Measurements from ENCODE around the gene DHX35. TPM values are rescaled to one million over a fixed set of nuclear protein-coding genes. Genes with fewer than 3 reads are reported as not detected.

DHX35 gene
- total RNA-seq, 1 experiment from 2014 or later = 12.2 TPM

DNA sequence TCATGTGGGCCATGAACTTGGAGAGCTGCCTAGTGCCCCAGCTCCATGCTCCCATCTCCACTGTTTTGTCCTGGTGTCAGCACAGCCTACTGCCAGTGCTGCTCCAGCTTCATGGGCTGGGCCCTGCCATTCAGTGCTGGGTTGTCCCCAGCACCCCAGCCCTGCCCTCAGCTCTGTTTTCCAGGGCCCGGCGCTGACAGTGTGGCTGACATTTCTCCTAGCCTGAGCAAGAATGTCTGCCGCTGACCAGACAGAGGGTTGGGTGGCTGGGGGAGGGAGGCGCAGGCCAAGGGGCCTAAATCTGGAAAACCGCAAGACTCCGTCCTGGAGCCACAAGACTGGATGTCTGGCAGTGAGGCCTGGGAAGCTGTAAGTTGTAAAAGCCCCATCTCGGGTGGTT, 78.9 kb downstream of the DHX35 start:
- BruUV-seq (replicated peaks) = no TSS peak
- Histone ChIP-seq H3K27me3 (ENCODE audit: control insufficient read depth, insufficient read depth, low read length) (no peaks in the 10 kb centered on the region), H3K4me3 (ENCODE audit: low read depth in 2 of 2, low read length in 2 of 2) (no peak overlapping the region), H3K4me1 (ENCODE audit: control insufficient read depth, insufficient read depth, low read length) (no peaks in the 10 kb centered on the region), H3K9me3 (ENCODE audit: control insufficient read depth, insufficient read depth, low read depth, low read length) (no peaks in the 10 kb centered on the region), H3K36me3 (ENCODE audit: control insufficient read depth, insufficient read depth, low read length) (no peaks in the 10 kb centered on the region; the same call in 1 of the 2 replicates), H3K27ac (ENCODE audit: low read length) (no peak overlapping the region)
- ChIA-PET POLR2A (no interaction called here), CTCF (interaction anchor here (0.5 to 0.7 kb wide), 2 partner anchors 11 to 35 kb away, joined by 3 read pairs; no protein-coding TSS in a partner anchor)
- TF ChIP-seq POLR2AphosphoS5 (IDR thresholded peaks at IDR 0.05; ENCODE audit: low read depth, low read length) (no peak), TCF7L2 (IDR thresholded peaks at IDR 0.05; ENCODE audit: low read depth, low read length) (no peak), SIN3A (IDR thresholded peaks at IDR 0.05; ENCODE audit: borderline replicate concordance, insufficient read depth, low read depth, low read length) (no peak)
- TF ChIP-seq, protein P1, sequence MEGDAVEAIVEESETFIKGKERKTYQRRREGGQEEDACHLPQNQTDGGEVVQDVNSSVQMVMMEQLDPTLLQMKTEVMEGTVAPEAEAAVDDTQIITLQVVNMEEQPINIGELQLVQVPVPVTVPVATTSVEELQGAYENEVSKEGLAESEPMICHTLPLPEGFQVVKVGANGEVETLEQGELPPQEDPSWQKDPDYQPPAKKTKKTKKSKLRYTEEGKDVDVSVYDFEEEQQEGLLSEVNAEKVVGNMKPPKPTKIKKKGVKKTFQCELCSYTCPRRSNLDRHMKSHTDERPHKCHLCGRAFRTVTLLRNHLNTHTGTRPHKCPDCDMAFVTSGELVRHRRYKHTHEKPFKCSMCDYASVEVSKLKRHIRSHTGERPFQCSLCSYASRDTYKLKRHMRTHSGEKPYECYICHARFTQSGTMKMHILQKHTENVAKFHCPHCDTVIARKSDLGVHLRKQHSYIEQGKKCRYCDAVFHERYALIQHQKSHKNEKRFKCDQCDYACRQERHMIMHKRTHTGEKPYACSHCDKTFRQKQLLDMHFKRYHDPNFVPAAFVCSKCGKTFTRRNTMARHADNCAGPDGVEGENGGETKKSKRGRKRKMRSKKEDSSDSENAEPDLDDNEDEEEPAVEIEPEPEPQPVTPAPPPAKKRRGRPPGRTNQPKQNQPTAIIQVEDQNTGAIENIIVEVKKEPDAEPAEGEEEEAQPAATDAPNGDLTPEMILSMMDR (IDR thresholded peaks at IDR 0.05) = no peak
- DNase-seq (ENCODE audit: low read depth, low spot score) (no peak), ATAC-seq (no peak; the same call in 1 of the 2 replicates)
- intact Hi-C loops (cut with micrococcal nuclease; ENCODE audit: unreplicated experiment) (no loop called here), in situ Hi-C loops (cut with HindIII; ENCODE audit: low pct_unique_long_range_greater_than_20kb, low sequenced_read_pairs) (no loop called here)

DNA sequence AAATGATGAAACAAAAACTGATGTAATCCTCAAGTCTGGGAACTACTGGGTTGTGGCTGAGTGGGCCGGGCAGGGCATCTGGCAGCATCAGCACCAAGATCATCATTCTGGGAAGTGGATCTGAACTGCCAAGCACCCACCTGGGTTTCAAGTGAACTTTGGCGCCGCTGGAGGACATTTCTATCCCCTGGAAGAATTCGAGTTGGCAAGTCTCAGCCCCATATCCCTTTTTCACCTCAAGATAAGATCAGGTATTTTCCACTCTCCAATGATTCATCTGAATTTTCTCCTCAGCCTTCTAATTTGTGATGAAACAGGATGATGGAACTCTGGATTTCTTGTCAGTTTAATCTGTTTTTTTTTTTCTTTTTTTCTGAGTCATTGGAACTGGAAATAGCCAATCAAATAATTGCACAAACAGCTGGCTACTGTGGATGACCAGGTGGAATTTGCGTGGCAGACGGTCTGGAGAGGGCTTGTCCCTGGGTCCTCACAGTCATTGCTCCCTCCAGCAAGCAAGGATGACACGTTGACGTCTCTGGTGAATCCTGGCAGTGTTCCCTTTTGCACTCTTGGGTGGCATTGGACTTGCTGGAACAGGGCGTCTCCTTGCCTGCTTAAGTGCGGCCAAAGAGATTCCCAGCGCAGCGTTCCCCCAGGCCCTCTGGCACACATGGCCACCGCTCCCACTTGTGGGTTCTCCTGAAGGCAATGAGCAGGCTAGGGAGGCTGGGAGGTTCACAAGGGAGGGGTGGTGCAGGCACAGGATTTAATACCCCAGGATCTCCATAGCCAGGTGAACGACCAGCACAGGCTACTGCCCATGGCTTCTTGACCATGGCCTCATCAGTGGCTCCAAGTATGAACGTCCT, 80.4 kb downstream of the DHX35 start:
- H3K9me3 ChIP-seq (ENCODE audit: control insufficient read depth, insufficient read depth, low read depth, low read length) = no peaks in the 10 kb centered on the region
- CTCF ChIA-PET = interaction anchor here (0.6 kb wide), 1 partner anchor 8 kb away, joined by 3 read pairs; no protein-coding TSS in a partner anchor
- POLR2A ChIA-PET = no interaction called here
- ATAC-seq = no peak
- in situ Hi-C loops (cut with HindIII; ENCODE audit: low pct_unique_long_range_greater_than_20kb, low sequenced_read_pairs) = no loop called here
- no peaks in the 10 kb centered on the region; the same call in 1 of the 2 replicates for H3K36me3 ChIP-seq (ENCODE audit: control insufficient read depth, insufficient read depth, low read length)
- BruUV-seq (replicated peaks) = no TSS peak
- intact Hi-C loops (cut with micrococcal nuclease; ENCODE audit: unreplicated experiment) = no loop called here
- DNase-seq (ENCODE audit: low read depth, low spot score) = no peak
- no peak overlapping the region for H3K27ac ChIP-seq (ENCODE audit: low read length)
- H3K4me1 ChIP-seq (ENCODE audit: control insufficient read depth, insufficient read depth, low read length) = no peaks in the 10 kb centered on the region
- no peak for TF ChIP-seq TCF7L2 (IDR thresholded peaks at IDR 0.05; ENCODE audit: low read depth, low read length)
- no peak for TF ChIP-seq POLR2AphosphoS5 (IDR thresholded peaks at IDR 0.05; ENCODE audit: low read depth, low read length)
- no peak for TF ChIP-seq SIN3A (IDR thresholded peaks at IDR 0.05; ENCODE audit: borderline replicate concordance, insufficient read depth, low read depth, low read length)
- TF ChIP-seq, protein P1 (IDR thresholded peaks at IDR 0.05) = no peak
- TF ChIP-seq, protein P2, sequence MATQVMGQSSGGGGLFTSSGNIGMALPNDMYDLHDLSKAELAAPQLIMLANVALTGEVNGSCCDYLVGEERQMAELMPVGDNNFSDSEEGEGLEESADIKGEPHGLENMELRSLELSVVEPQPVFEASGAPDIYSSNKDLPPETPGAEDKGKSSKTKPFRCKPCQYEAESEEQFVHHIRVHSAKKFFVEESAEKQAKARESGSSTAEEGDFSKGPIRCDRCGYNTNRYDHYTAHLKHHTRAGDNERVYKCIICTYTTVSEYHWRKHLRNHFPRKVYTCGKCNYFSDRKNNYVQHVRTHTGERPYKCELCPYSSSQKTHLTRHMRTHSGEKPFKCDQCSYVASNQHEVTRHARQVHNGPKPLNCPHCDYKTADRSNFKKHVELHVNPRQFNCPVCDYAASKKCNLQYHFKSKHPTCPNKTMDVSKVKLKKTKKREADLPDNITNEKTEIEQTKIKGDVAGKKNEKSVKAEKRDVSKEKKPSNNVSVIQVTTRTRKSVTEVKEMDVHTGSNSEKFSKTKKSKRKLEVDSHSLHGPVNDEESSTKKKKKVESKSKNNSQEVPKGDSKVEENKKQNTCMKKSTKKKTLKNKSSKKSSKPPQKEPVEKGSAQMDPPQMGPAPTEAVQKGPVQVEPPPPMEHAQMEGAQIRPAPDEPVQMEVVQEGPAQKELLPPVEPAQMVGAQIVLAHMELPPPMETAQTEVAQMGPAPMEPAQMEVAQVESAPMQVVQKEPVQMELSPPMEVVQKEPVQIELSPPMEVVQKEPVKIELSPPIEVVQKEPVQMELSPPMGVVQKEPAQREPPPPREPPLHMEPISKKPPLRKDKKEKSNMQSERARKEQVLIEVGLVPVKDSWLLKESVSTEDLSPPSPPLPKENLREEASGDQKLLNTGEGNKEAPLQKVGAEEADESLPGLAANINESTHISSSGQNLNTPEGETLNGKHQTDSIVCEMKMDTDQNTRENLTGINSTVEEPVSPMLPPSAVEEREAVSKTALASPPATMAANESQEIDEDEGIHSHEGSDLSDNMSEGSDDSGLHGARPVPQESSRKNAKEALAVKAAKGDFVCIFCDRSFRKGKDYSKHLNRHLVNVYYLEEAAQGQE (IDR thresholded peaks at IDR 0.05; ENCODE audit: insufficient read depth in 1 of 2, low read depth in 2 of 2, low read length in 1 of 2) = no peak
- no peak overlapping the region for H3K4me3 ChIP-seq (ENCODE audit: low read depth in 2 of 2, low read length in 2 of 2)
- H3K27me3 ChIP-seq (ENCODE audit: control insufficient read depth, insufficient read depth, low read length) = no peaks in the 10 kb centered on the region

All from Panc1 (cell line).